Endodermal cell (in vitro differentiated cells): ENCODE data around the gene OTUD3. TPM values are rescaled to one million over a fixed set of nuclear protein-coding genes. Genes with fewer than 3 reads are reported as not detected.

Source experiments
- DNase-seq: peaks from one replicate; pipeline ENCODE4 v3.0.0-alpha.2; 2017
- H3K27ac ChIP-seq: 2 replicates; pipeline ENCODE4 v1.5.1; 2013; ENCODE audit warnings: mild to moderate bottlenecking, low read depth, low read length, moderate library complexity
- H3K27me3 ChIP-seq: 2 replicates; pipeline ENCODE4 v1.6.1; 2013; ENCODE audit warnings: mild to moderate bottlenecking, low read length, moderate library complexity; ENCODE audit not compliant: insufficient read depth, control insufficient read depth, poor library complexity, severe bottlenecking
- H3K36me3 ChIP-seq: 2 replicates; pipeline ENCODE4 v1.7.0; 2013; ENCODE audit warnings: mild to moderate bottlenecking, low read length, moderate library complexity; ENCODE audit not compliant: control insufficient read depth, insufficient read depth
- H3K4me1 ChIP-seq: one replicate; pipeline ENCODE4 v1.7.0; 2013; ENCODE audit warnings: low read length; ENCODE audit not compliant: control insufficient read depth, insufficient read depth
- H3K4me3 ChIP-seq: 2 replicates; pipeline ENCODE4 v1.5.1; 2013; ENCODE audit warnings: mild to moderate bottlenecking, low read length, moderate library complexity
- H3K9ac ChIP-seq: 2 replicates; pipeline ENCODE4 v1.6.1; 2013; ENCODE audit warnings: mild to moderate bottlenecking, low read length, moderate library complexity; ENCODE audit not compliant: poor library complexity, severe bottlenecking; ENCODE audit errors: extremely low read depth
- H3K9me3 ChIP-seq: 2 replicates; pipeline ENCODE4 v1.6.1; 2013; ENCODE audit warnings: mild to moderate bottlenecking, low read length, moderate library complexity; ENCODE audit not compliant: control insufficient read depth
- H3K27ac Mint-ChIP-seq: 2 replicates; pipeline ENCODE4 v1.8.0; 2020; ENCODE audit warnings: mixed read lengths
- H3K27me3 Mint-ChIP-seq: 2 replicates; pipeline ENCODE4 v1.8.0; 2021; ENCODE audit warnings: mild to moderate bottlenecking, mixed read lengths; ENCODE audit not compliant: insufficient read depth
- H3K36me3 Mint-ChIP-seq: 2 replicates; pipeline ENCODE4 v1.8.0; 2020; ENCODE audit warnings: low read depth, mixed read lengths
- H3K4me1 Mint-ChIP-seq: 2 replicates; pipeline ENCODE4 v1.8.0; 2020; ENCODE audit warnings: mixed read lengths
- H3K4me3 Mint-ChIP-seq: 2 replicates; pipeline ENCODE4 v1.8.0; 2020; ENCODE audit warnings: mild to moderate bottlenecking, moderate library complexity, mixed read lengths
- H3K9me3 Mint-ChIP-seq: 2 replicates; pipeline ENCODE4 v1.8.0; 2020; ENCODE audit warnings: mild to moderate bottlenecking, mixed read lengths
- WGBS, 2 experiments: methylation state at CpG; one replicate each; pipeline versions ENCODE4 v1.1.5 to v1.1.7; 2013; ENCODE audit warnings: missing lambda C conversion rate in 2 of 2, mixed read lengths in 1 of 2; ENCODE audit not compliant: insufficient coverage in 1 of 2, insufficient read length in 1 of 2; 5-methylcytosine and 5-hydroxymethylcytosine counted together
- total RNA-seq, 2 donors: library from RNA; stranded (reverse); fragmentation: NEBNext Ultra II Directional in 1 of 2; extraction: Animal tissue kit (Norgen Biotek cat#: 25700) in 1 of 2; gene quantifications; 2 replicates in 1 of 2; 3 replicates in 1 of 2; pipeline ENCODE4 v1.2.1, GENCODE V29; 2021
- TF ChIP-seq, protein P1 (sequence below): fragments of 200-600 bp; sonication (generic); conservative IDR thresholded peaks from 2 replicates; pipeline ENCODE4 v1.5.0; 2021; ENCODE audit warnings: antibody characterized with exemption, mild to moderate bottlenecking

OTUD3 gene
- total RNA-seq, 2 donors from 2014 or later: 14.5 to 25.0 TPM

GRCh38 chr1:19888112-19888511, 5.9 kb downstream of the OTUD3 start:
- TF ChIP-seq, protein P1, sequence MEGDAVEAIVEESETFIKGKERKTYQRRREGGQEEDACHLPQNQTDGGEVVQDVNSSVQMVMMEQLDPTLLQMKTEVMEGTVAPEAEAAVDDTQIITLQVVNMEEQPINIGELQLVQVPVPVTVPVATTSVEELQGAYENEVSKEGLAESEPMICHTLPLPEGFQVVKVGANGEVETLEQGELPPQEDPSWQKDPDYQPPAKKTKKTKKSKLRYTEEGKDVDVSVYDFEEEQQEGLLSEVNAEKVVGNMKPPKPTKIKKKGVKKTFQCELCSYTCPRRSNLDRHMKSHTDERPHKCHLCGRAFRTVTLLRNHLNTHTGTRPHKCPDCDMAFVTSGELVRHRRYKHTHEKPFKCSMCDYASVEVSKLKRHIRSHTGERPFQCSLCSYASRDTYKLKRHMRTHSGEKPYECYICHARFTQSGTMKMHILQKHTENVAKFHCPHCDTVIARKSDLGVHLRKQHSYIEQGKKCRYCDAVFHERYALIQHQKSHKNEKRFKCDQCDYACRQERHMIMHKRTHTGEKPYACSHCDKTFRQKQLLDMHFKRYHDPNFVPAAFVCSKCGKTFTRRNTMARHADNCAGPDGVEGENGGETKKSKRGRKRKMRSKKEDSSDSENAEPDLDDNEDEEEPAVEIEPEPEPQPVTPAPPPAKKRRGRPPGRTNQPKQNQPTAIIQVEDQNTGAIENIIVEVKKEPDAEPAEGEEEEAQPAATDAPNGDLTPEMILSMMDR: no peak
- H3K4me1 ChIP-seq: peaks cover 10% of the 10 kb centered on the region
- H3K36me3 ChIP-seq: peaks cover 25% of the 10 kb centered on the region
- Mint-ChIP-seq H3K27ac (no peak overlapping the region), H3K27me3 (no peaks in the 10 kb centered on the region), H3K4me3 (no peak overlapping the region), H3K4me1 (peaks cover 35% of the 10 kb centered on the region), H3K36me3 (peaks cover 24% of the 10 kb centered on the region), H3K9me3 (no peaks in the 10 kb centered on the region)
- H3K27ac ChIP-seq: no peak overlapping the region
- no peaks in the 10 kb centered on the region for H3K27me3 ChIP-seq
- H3K9me3 ChIP-seq: no peaks in the 10 kb centered on the region
- no peak for DNase-seq
- WGBS, 2 experiments: 89% methylated on average over 1 of the region's 1 CpG; no CpG with 5 or more reads in 1 of the 2 experiments
- H3K4me3 ChIP-seq: no peak overlapping the region
- H3K9ac ChIP-seq: no peak overlapping the region

DNA sequence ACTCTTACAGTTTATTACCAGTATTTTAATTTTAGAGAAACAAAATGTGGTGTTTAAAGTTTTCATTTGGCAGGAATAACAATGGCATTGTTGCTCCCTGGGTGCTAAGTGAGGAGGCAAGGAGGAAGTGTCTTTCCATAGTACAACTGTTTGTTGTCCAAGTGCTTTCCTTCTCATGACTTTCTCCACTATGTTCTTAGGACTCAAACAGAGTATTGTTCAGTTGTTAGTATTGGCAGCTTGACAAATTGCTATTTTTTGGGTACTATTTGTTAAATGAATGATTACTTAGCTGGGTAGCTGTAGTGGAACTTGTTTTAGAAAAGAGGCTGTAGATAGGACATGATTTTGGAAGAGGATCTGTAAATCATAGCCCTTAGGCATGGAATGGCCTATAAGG, 7.5 kb downstream of the OTUD3 start:
- Histone ChIP-seq H3K27me3 (no peaks in the 10 kb centered on the region), H3K27ac (no peak overlapping the region), H3K9ac (no peak overlapping the region), H3K4me1 (peaks cover 10% of the 10 kb centered on the region), H3K36me3 (peaks cover 40% of the 10 kb centered on the region), H3K4me3 (no peak overlapping the region), H3K9me3 (no peaks in the 10 kb centered on the region)
- TF ChIP-seq, protein P1: no peak
- Mint-ChIP-seq H3K4me1 (peaks cover 24% of the 10 kb centered on the region), H3K27ac (no peak overlapping the region), H3K4me3 (no peak overlapping the region), H3K36me3 (peaks cover 34% of the 10 kb centered on the region), H3K27me3 (no peaks in the 10 kb centered on the region), H3K9me3 (no peaks in the 10 kb centered on the region)
- no peak for DNase-seq

DNA sequence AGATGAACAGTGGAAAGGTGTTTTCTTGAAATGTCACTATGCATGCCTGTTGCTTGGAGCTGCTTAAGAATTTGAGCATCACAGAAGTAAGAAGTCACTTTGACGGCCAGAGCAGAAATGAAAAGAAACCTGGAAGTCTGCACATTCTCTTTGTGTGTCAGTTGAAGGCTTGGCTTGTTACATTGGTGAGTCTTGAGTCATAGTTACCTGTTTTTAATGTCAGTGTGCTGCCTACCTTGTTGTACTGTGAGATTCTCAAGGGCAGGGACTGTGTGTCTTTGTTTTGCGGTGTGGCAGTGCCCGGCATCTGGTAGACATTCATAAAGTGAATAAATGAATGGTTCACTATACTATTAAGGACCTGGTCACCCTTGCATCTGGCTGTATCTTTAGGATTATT, 9.9 kb downstream of the OTUD3 start:
- no peaks in the 10 kb centered on the region for H3K9me3 Mint-ChIP-seq
- TF ChIP-seq, protein P1: no peak
- peaks cover 62% of the 10 kb centered on the region for H3K36me3 ChIP-seq
- no peak overlapping the region for H3K9ac ChIP-seq
- no peaks in the 10 kb centered on the region for H3K9me3 ChIP-seq
- H3K27ac ChIP-seq: no peak overlapping the region
- no peak overlapping the region for H3K4me3 Mint-ChIP-seq
- H3K27me3 Mint-ChIP-seq: no peaks in the 10 kb centered on the region
- H3K4me3 ChIP-seq: no peak overlapping the region
- H3K4me1 Mint-ChIP-seq: peaks cover 24% of the 10 kb centered on the region
- H3K36me3 Mint-ChIP-seq: peaks cover 43% of the 10 kb centered on the region
- peaks cover 10% of the 10 kb centered on the region for H3K4me1 ChIP-seq
- WGBS, 2 experiments: 86 to 100% methylated on average over 1 to 3 of the region's 3 CpGs
- no peak overlapping the region for H3K27ac Mint-ChIP-seq
- no peaks in the 10 kb centered on the region for H3K27me3 ChIP-seq
- DNase-seq: no peak
